ENCODE results near the gene GAS2L3.

GRCh38 chr12:100564905-100565467 lies 8.5 kb upstream of the GAS2L3 start:
- TF ChIP-seq CTCF (IDR thresholded peaks at IDR 0.05), result no peak
- TF ChIP-seq POLR2AphosphoS5 (IDR thresholded peaks at IDR 0.05), result no peak
- TF ChIP-seq POLR2A (IDR thresholded peaks at IDR 0.05), result no peak

Data from prostate gland (tissue), 2 donors.